ENCODE measurements around the gene PFKFB3.
"Not testable (repeated sequence)": the region's sequence is repeated elsewhere in the genome, so short reads cannot be mapped to it uniquely, and the experiment has no call there.

PFKFB3 gene

GRCh38 chr10:6181249-6181648 lies 21.5 kb upstream of the PFKFB3 start:
- DNase-seq (ENCODE audit: extremely low spot score) = no peak
- CTCF ChIA-PET = no interaction called here
- POLR2A ChIA-PET = no interaction called here
- TF ChIP-seq FOXM1 (IDR thresholded peaks at IDR 0.05; ENCODE audit: borderline replicate concordance) = no peak
- no peak for TF ChIP-seq LEF1 (IDR thresholded peaks at IDR 0.05; ENCODE audit: borderline replicate concordance)
- TF ChIP-seq FOXA1 (IDR thresholded peaks at IDR 0.05) = no peak
- TF ChIP-seq NFRKB (IDR thresholded peaks at IDR 0.05) = no peak
- no peak for TF ChIP-seq FOXK2 (IDR thresholded peaks at IDR 0.05)
- no peak for TF ChIP-seq PKNOX1 (IDR thresholded peaks at IDR 0.05)
- TF ChIP-seq ELF4 (IDR thresholded peaks at IDR 0.05) = no peak
- TF ChIP-seq SUZ12 (IDR thresholded peaks at IDR 0.05) = no peak
- TF ChIP-seq ZNF384 (IDR thresholded peaks at IDR 0.05) = no peak
- TF ChIP-seq SP1 (IDR thresholded peaks at IDR 0.05) = no peak
- no peak for TF ChIP-seq HDGF (IDR thresholded peaks at IDR 0.05; ENCODE audit: borderline replicate concordance)
- no peak for TF ChIP-seq ARNT (IDR thresholded peaks at IDR 0.05)
- no peak for TF ChIP-seq BHLHE40 (IDR thresholded peaks at IDR 0.05; ENCODE audit: borderline replicate concordance)

GRCh38 chr10:6182454-6183098 lies 20.2 kb upstream of the PFKFB3 start:
- CTCF ChIA-PET = interaction anchor here (0.9 kb wide), 1 partner anchor 20 kb away, joined by 3 read pairs; the partner anchor contains the start of gene PFKFB3
- POLR2A ChIA-PET = interaction anchor here (1.1 kb wide), 1 partner anchor 9 kb away, joined by 5 read pairs; no protein-coding TSS in a partner anchor
- DNase-seq (ENCODE audit: extremely low spot score) = no peak
- TF ChIP-seq FOXM1 (IDR thresholded peaks at IDR 0.05; ENCODE audit: borderline replicate concordance) = no peak
- TF ChIP-seq FOXK2 (IDR thresholded peaks at IDR 0.05) = no peak
- no peak for TF ChIP-seq NFRKB (IDR thresholded peaks at IDR 0.05)
- no peak for TF ChIP-seq ELF4 (IDR thresholded peaks at IDR 0.05)
- TF ChIP-seq SUZ12 (IDR thresholded peaks at IDR 0.05) = no peak
- TF ChIP-seq HDGF (IDR thresholded peaks at IDR 0.05; ENCODE audit: borderline replicate concordance) = no peak
- TF ChIP-seq L3MBTL2 (conservative IDR thresholded peaks at IDR 0.05) = no peak

GRCh38 chr10:6185039-6185716 lies 17.6 kb upstream of the PFKFB3 start:
- ChIA-PET POLR2A (no interaction called here), CTCF (no interaction called here)
- no peak for DNase-seq (ENCODE audit: extremely low spot score)
- TF ChIP-seq SP1 (IDR thresholded peaks at IDR 0.05) (no peak), CTBP1 (IDR thresholded peaks at IDR 0.05; ENCODE audit: borderline replicate concordance) (no peak)

- ChIA-PET POLR2A (no interaction called here), CTCF (interaction anchor here (0.6 kb wide), 1 partner anchor 21 kb away, joined by 5 read pairs; no protein-coding TSS in a partner anchor)
- TF ChIP-seq FOXM1 (IDR thresholded peaks at IDR 0.05; ENCODE audit: borderline replicate concordance) (no peak), PKNOX1 (IDR thresholded peaks at IDR 0.05) (no peak), TARDBP (IDR thresholded peaks at IDR 0.05) (no peak), BHLHE40 (IDR thresholded peaks at IDR 0.05; ENCODE audit: borderline replicate concordance) (no peak), NFRKB (IDR thresholded peaks at IDR 0.05) (no peak), L3MBTL2 (conservative IDR thresholded peaks at IDR 0.05) (no peak), ARNT (IDR thresholded peaks at IDR 0.05) (no peak), FOXK2 (IDR thresholded peaks at IDR 0.05) (no peak), FOXA1 (IDR thresholded peaks at IDR 0.05) (no peak), LEF1 (IDR thresholded peaks at IDR 0.05; ENCODE audit: borderline replicate concordance) (no peak), ELF4 (IDR thresholded peaks at IDR 0.05) (no peak), HDGF (IDR thresholded peaks at IDR 0.05; ENCODE audit: borderline replicate concordance) (no peak), CTBP1 (IDR thresholded peaks at IDR 0.05; ENCODE audit: borderline replicate concordance) (no peak), SUZ12 (IDR thresholded peaks at IDR 0.05) (no peak)
- no peak for DNase-seq (ENCODE audit: extremely low spot score)
Observed at GRCh38 chr10:6186894-6187256, 15.9 kb upstream of the PFKFB3 start.

GRCh38 chr10:6187278-6187677 lies 15.5 kb upstream of the PFKFB3 start:
- DNase-seq (ENCODE audit: extremely low spot score) = no peak
- CTCF ChIA-PET = interaction anchor here (0.6 kb wide), 1 partner anchor 21 kb away, joined by 5 read pairs; no protein-coding TSS in a partner anchor
- TF ChIP-seq NFRKB (IDR thresholded peaks at IDR 0.05) = no peak
- no peak for TF ChIP-seq PKNOX1 (IDR thresholded peaks at IDR 0.05)
- TF ChIP-seq CTBP1 (IDR thresholded peaks at IDR 0.05; ENCODE audit: borderline replicate concordance) = no peak
- no peak for TF ChIP-seq SP1 (IDR thresholded peaks at IDR 0.05)
- TF ChIP-seq FOXA1 (IDR thresholded peaks at IDR 0.05) = no peak
- no peak for TF ChIP-seq ARNT (IDR thresholded peaks at IDR 0.05)
- no peak for TF ChIP-seq ZNF384 (IDR thresholded peaks at IDR 0.05)
- no peak for TF ChIP-seq BHLHE40 (IDR thresholded peaks at IDR 0.05; ENCODE audit: borderline replicate concordance)
- TF ChIP-seq SUZ12 (IDR thresholded peaks at IDR 0.05) = no peak
- TF ChIP-seq L3MBTL2 (conservative IDR thresholded peaks at IDR 0.05) = no peak
- no peak for TF ChIP-seq LEF1 (IDR thresholded peaks at IDR 0.05; ENCODE audit: borderline replicate concordance)
- no peak for TF ChIP-seq ELF4 (IDR thresholded peaks at IDR 0.05)
- no peak for TF ChIP-seq HDGF (IDR thresholded peaks at IDR 0.05; ENCODE audit: borderline replicate concordance)
- no peak for TF ChIP-seq FOXM1 (IDR thresholded peaks at IDR 0.05; ENCODE audit: borderline replicate concordance)
- TF ChIP-seq TARDBP (IDR thresholded peaks at IDR 0.05) = no peak
- no peak for TF ChIP-seq FOXK2 (IDR thresholded peaks at IDR 0.05)
- POLR2A ChIA-PET = no interaction called here

GRCh38 chr10:6190033-6190432 lies 12.7 kb upstream of the PFKFB3 start:
- POLR2A ChIA-PET = not testable (repeated sequence)
- CTCF ChIA-PET = interaction anchor here (0.7 kb wide), 2 partner anchors 15 to 218 kb away, joined by 3 to 4 read pairs; no protein-coding TSS in a partner anchor

More at GRCh38 chr10:6190033-6190432, 12.7 kb upstream of the PFKFB3 start:
- DNase-seq (ENCODE audit: extremely low spot score) = not testable (repeated sequence)
